GM21515 (cell line): Measurements from ENCODE around the gene MUC6.

ENCODE experiments used
- ATAC-seq: cut with Tn5 transposase; IDR thresholded peaks from one replicate; pipeline ENCODE4 v1.9.1; 2021; ENCODE audit not compliant: unreplicated experiment

MUC6 gene

GRCh38 chr11:1052133-1053011 is 15.9 kb upstream of the MUC6 start:
- no peak for ATAC-seq

GRCh38 chr11:1051356-1052132 is 15.0 kb upstream of the MUC6 start:
- no peak for ATAC-seq

- ATAC-seq, result no peak
Observed at GRCh38 chr11:1050581-1051355, 14.2 kb upstream of the MUC6 start.

- ATAC-seq, result no peak
Observed at GRCh38 chr11:1049911-1050580, 13.5 kb upstream of the MUC6 start.

GRCh38 chr11:1049431-1049891 is 12.9 kb upstream of the MUC6 start:
- ATAC-seq, result no peak

GRCh38 chr11:1049071-1049405 is 12.5 kb upstream of the MUC6 start:
- ATAC-seq, result no peak

- no peak for ATAC-seq
Observed at GRCh38 chr11:1048375-1049070, 12.0 kb upstream of the MUC6 start.

- ATAC-seq, result no peak
Observed at GRCh38 chr11:1047595-1048156, 11.2 kb upstream of the MUC6 start.

GRCh38 chr11:1044160-1044559 is 7.6 kb upstream of the MUC6 start:
- ATAC-seq, result no peak

- ATAC-seq, result no peak
Observed at GRCh38 chr11:1043563-1044096, 7.1 kb upstream of the MUC6 start.

- ATAC-seq, result no peak
Observed at GRCh38 chr11:1042626-1043562, 6.4 kb upstream of the MUC6 start.

- ATAC-seq, result no peak
Observed at GRCh38 chr11:1041936-1042608, 5.6 kb upstream of the MUC6 start.

GRCh38 chr11:1041471-1041870 is 5.0 kb upstream of the MUC6 start:
- ATAC-seq, result no peak

- ATAC-seq, result no peak
Observed at GRCh38 chr11:1041149-1041467, 4.6 kb upstream of the MUC6 start.

- ATAC-seq, result no peak
Observed at GRCh38 chr11:1040428-1041148, 4.1 kb upstream of the MUC6 start.

- no peak for ATAC-seq
Observed at GRCh38 chr11:1039481-1040427, 3.2 kb upstream of the MUC6 start.
